PC-3 (cell line): ENCODE results near the gene PCNT. TPM values are rescaled to one million over a fixed set of nuclear protein-coding genes. Genes with fewer than 3 reads are reported as not detected.
A peak's percentile ranks its signal among the peaks of the same experiment; 100 is the strongest.

ENCODE experiments used
- ATAC-seq: fragments of 200-7000 bp; cut with Tn5 transposase; 2 replicates; pipeline ENCODE4 v1.9.1; 2020; ENCODE audit warnings: mild to moderate bottlenecking, moderate library complexity
- BruUV-seq: library from RNA; stranded (reverse); fragments of 400-500 nt; replicated peaks from 2 replicates; lab custom pipeline; 2021; lab: Mats Ljungman, UMichigan
- CTCF ChIA-PET: fragments of 300-600 bp; sonication (Branson Sonifier 250); formaldehyde crosslinking; loops from one replicate; lab custom pipeline; 2022; ENCODE audit warnings: antibody characterized with exemption; lab: Charles Lee
- POLR2A ChIA-PET: fragments of 300-600 bp; sonication (Branson Sonifier 250); formaldehyde crosslinking; loops from one replicate; lab custom pipeline; 2022; ENCODE audit warnings: antibody characterized with exemption; ENCODE audit not compliant: unreplicated experiment; lab: Charles Lee
- DNase-seq: peaks from one replicate; pipeline ENCODE4 v3.0.0-alpha.2; 2015
- H2AFZ ChIP-seq: fragments of 300-600 bp; sonication (generic); 2 replicates; pipeline ENCODE4 v1.6.0; 2016; ENCODE audit warnings: antibody characterized with exemption, low read length
- H3F3A ChIP-seq: fragments of 300-600 bp; sonication (generic); one replicate; pipeline ENCODE4 v1.6.0; 2017; ENCODE audit warnings: antibody characterized with exemption, low read length, control low read depth, mild to moderate bottlenecking; ENCODE audit not compliant: unreplicated experiment
- H3K27ac ChIP-seq: fragments of 300-600 bp; sonication (generic); 2 replicates; pipeline ENCODE4 v1.5.1; 2016; ENCODE audit warnings: mild to moderate bottlenecking, low read length
- H3K27me3 ChIP-seq: fragments of 300-600 bp; sonication (generic); 2 replicates; pipeline ENCODE4 v1.6.1; 2016; ENCODE audit warnings: low read length, mixed read lengths
- H3K36me3 ChIP-seq: fragments of 300-600 bp; sonication (generic); 2 replicates; pipeline ENCODE4 v1.6.1; 2016; ENCODE audit warnings: low read depth, mixed run types, low read length, mixed read lengths
- H3K4me1 ChIP-seq: fragments of 300-600 bp; sonication (generic); 2 replicates; pipeline ENCODE4 v1.5.1; 2016; ENCODE audit warnings: low read length; ENCODE audit not compliant: insufficient read depth
- H3K4me2 ChIP-seq: fragments of 300-600 bp; sonication (generic); 2 replicates; pipeline ENCODE4 v1.6.0; 2016; ENCODE audit warnings: low read length
- H3K4me3 ChIP-seq: fragments of 300-600 bp; sonication (generic); 2 replicates; pipeline ENCODE4 v1.5.1; 2016; ENCODE audit warnings: mild to moderate bottlenecking, low read length, mixed read lengths
- H3K79me2 ChIP-seq: fragments of 300-600 bp; sonication (generic); 2 replicates; pipeline ENCODE4 v1.6.1; 2017; ENCODE audit warnings: low read length, mixed read lengths
- H3K9ac ChIP-seq: fragments of 300-600 bp; sonication (generic); 2 replicates; pipeline ENCODE4 v1.6.0; 2016; ENCODE audit warnings: mild to moderate bottlenecking, low read length
- H3K9me2 ChIP-seq: fragments of 300-600 bp; sonication (generic); replicated peaks from 2 replicates; pipeline ENCODE4 v1.6.1; 2016; ENCODE audit warnings: mixed run types, low read length, mixed read lengths
- H3K9me3 ChIP-seq: fragments of 300-600 bp; sonication (generic); 2 replicates; pipeline ENCODE4 v1.6.1; 2016; ENCODE audit warnings: low read length, mixed read lengths
- H4K20me1 ChIP-seq: fragments of 300-600 bp; sonication (generic); 2 replicates; pipeline ENCODE4 v1.6.1; 2016; ENCODE audit warnings: low read length, mixed read lengths
- CTCF ChIP-seq: fragments of 300-600 bp; sonication (generic); conservative IDR thresholded peaks from 2 replicates; pipeline ENCODE4 v1.5.1; 2017; ENCODE audit warnings: antibody characterized with exemption, low read depth, mild to moderate bottlenecking, low read length
- EZH2 ChIP-seq: fragments of 300-600 bp; sonication (generic); IDR thresholded peaks from one replicate; pipeline ENCODE4 v1.6.1; 2017; ENCODE audit warnings: antibody characterized with exemption, mild to moderate bottlenecking, low read length; ENCODE audit not compliant: unreplicated experiment
- EZH2phosphoT487 ChIP-seq: fragments of 300-600 bp; sonication (generic); IDR thresholded peaks from 2 replicates; pipeline ENCODE4 v1.6.1; 2018; ENCODE audit warnings: mild to moderate bottlenecking, antibody characterized with exemption, low read length, borderline replicate concordance
- intact Hi-C: fragments of 100-400 bp; cut with micrococcal nuclease; formaldehyde crosslinking; loops from 2 replicates; pipeline ENCODE4 v1.9.0; 2023
- total RNA-seq: library from RNA; depleted of rRNA; stranded (reverse); fragments of >200 nt; gene quantifications from 2 replicates; pipeline ENCODE4 v1.2.3, GENCODE V29; 2014

PCNT gene
- total RNA-seq, 1 experiment from 2014 or later = 51.4 TPM

- BruUV-seq = no TSS peak
- Histone ChIP-seq H3K36me3 (peaks cover 8% of the 10 kb centered on the region), H3K9me2 (no peaks in the 10 kb centered on the region), H2AFZ (peak within 1 kb of the TSS; percentile 66), H3K9ac (peak within 1 kb of the TSS; percentile 94), H3K9me3 (no peaks in the 10 kb centered on the region), H3K27me3 (no peaks in the 10 kb centered on the region), H3K4me3 (peak within 1 kb of the TSS; percentile 75), H3K4me1 (peaks cover 30% of the 10 kb centered on the region), H3K4me2 (peak within 1 kb of the TSS; percentile 84), H4K20me1 (no peaks in the 10 kb centered on the region), H3F3A (no peaks in the 10 kb centered on the region), H3K27ac (peak within 1 kb of the TSS; percentile 84), H3K79me2 (peaks cover 55% of the 10 kb centered on the region)
- DNase-seq (peak; percentile 92), ATAC-seq (peak; percentile 90)
- TF ChIP-seq CTCF (peak; percentile 46; the same call in 1 of the 2 replicates), EZH2 (no peak)
- ChIA-PET POLR2A (no interaction called here), CTCF (interaction anchor here (0.6 to 1.5 kb wide), 3 partner anchors 16 to 143 kb away, joined by 3 read pairs; a partner anchor contains a TSS)
- intact Hi-C loops = loop anchor here (1.0 to 5.0 kb wide), 3 partner anchors 37 to 139 kb away; partner anchors contain the start of gene C21orf58
These were observed 38.0 kb upstream of the PCNT start, which contains the start of gene YBEY for GRCh38 chr21:46285761-46286647. TSS of gene YBEY (plus strand) at chr21:46286342. CDS start at chr21:46286914, 572 bp downstream.

GRCh38 chr21:46286648-46287002 is 37.3 kb upstream of the PCNT start:
- ChIA-PET POLR2A (no interaction called here), CTCF (interaction anchor here (1.5 kb wide), 1 partner anchor 39 kb away, joined by 3 read pairs; a partner anchor contains a TSS)
- DNase-seq (no peak), ATAC-seq (peak; percentile 2)
- Histone ChIP-seq H3K27ac (peak overlapping the region; percentile 84), H3K4me3 (peak overlapping the region; percentile 75), H4K20me1 (no peaks in the 10 kb centered on the region), H3K4me1 (peaks cover 30% of the 10 kb centered on the region), H3K9me3 (no peaks in the 10 kb centered on the region), H3K27me3 (no peaks in the 10 kb centered on the region), H3F3A (no peaks in the 10 kb centered on the region), H3K79me2 (peaks cover 50% of the 10 kb centered on the region), H3K36me3 (peaks cover 12% of the 10 kb centered on the region), H2AFZ (peak overlapping the region; percentile 66), H3K9ac (peak overlapping the region; percentile 94), H3K4me2 (peak overlapping the region; percentile 84), H3K9me2 (no peaks in the 10 kb centered on the region)
- BruUV-seq = no TSS peak
- TF ChIP-seq CTCF = no peak
- no peak for TF ChIP-seq EZH2
- no peak for TF ChIP-seq EZH2phosphoT487
- intact Hi-C loops = loop anchor here (1.0 to 5.0 kb wide), 2 partner anchors 37 to 139 kb away; partner anchors contain the start of gene C21orf58
